ENCODE results near the gene TAC4. TPM values are rescaled to one million over a fixed set of nuclear protein-coding genes. Genes with fewer than 3 reads are reported as not detected.

TAC4 gene
- total and polyA plus RNA-seq, 2 of the 13 experiments (the other 11 are each of a cell fraction or from before 2014, with no cell fraction given): not detected

- BruUV-seq (replicated peaks): TSS peak; percentile 88
- TF ChIP-seq NKX3-1 (CRISPR knock-in tag; IDR thresholded peaks at IDR 0.05) (no peak; the same call in 1 of the 2 replicates), ZNF782 (CRISPR knock-in tag; IDR thresholded peaks at IDR 0.05; ENCODE audit: borderline replicate concordance) (peak; percentile 71; the same call in 1 of the 2 replicates), ZKSCAN1 (IDR thresholded peaks at IDR 0.05; ENCODE audit: low read length) (no peak), ZNF282 (IDR thresholded peaks at IDR 0.05; ENCODE audit: partially characterized antibody) (no peak), ZNF562 (CRISPR knock-in tag; IDR thresholded peaks at IDR 0.05; ENCODE audit: borderline replicate concordance) (no peak), CREB1 (IDR thresholded peaks at IDR 0.05) (peak; percentile 97), CREB1 (CRISPR knock-in tag; IDR thresholded peaks at IDR 0.05) (peak; percentile 98), ZNF556 (CRISPR knock-in tag; IDR thresholded peaks at IDR 0.05; ENCODE audit: borderline replicate concordance) (peak; percentile 73; the same call in 1 of the 2 replicates), POGZ (CRISPR knock-in tag; IDR thresholded peaks at IDR 0.05) (peak; percentile 95), ZNF230 (CRISPR knock-in tag; IDR thresholded peaks at IDR 0.05) (peak; percentile 81; the same call in 1 of the 2 replicates), GABPB1 (CRISPR knock-in tag; IDR thresholded peaks at IDR 0.05) (peak; percentile 97), ZMYM3 (CRISPR knock-in tag; IDR thresholded peaks at IDR 0.05) (no peak), CREBL2 (CRISPR knock-in tag; IDR thresholded peaks at IDR 0.05; ENCODE audit: borderline replicate concordance) (no peak), ATAD3A (CRISPR knock-in tag; IDR thresholded peaks at IDR 0.05) (no peak), TFDP2 (CRISPR knock-in tag; IDR thresholded peaks at IDR 0.05) (peak; percentile 91)
- TF ChIP-seq, protein P1, sequence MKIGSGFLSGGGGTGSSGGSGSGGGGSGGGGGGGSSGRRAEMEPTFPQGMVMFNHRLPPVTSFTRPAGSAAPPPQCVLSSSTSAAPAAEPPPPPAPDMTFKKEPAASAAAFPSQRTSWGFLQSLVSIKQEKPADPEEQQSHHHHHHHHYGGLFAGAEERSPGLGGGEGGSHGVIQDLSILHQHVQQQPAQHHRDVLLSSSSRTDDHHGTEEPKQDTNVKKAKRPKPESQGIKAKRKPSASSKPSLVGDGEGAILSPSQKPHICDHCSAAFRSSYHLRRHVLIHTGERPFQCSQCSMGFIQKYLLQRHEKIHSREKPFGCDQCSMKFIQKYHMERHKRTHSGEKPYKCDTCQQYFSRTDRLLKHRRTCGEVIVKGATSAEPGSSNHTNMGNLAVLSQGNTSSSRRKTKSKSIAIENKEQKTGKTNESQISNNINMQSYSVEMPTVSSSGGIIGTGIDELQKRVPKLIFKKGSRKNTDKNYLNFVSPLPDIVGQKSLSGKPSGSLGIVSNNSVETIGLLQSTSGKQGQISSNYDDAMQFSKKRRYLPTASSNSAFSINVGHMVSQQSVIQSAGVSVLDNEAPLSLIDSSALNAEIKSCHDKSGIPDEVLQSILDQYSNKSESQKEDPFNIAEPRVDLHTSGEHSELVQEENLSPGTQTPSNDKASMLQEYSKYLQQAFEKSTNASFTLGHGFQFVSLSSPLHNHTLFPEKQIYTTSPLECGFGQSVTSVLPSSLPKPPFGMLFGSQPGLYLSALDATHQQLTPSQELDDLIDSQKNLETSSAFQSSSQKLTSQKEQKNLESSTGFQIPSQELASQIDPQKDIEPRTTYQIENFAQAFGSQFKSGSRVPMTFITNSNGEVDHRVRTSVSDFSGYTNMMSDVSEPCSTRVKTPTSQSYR (CRISPR knock-in tag; IDR thresholded peaks at IDR 0.05; ENCODE audit: borderline replicate concordance): no peak
Measured at GRCh38 chr17:49788478-49789242, 59.2 kb downstream of the TAC4 start, which contains the start of gene KAT7. KAT7 (plus strand) TSS chr17:49788681; CDS start chr17:49788835, 154 bp downstream.

More at GRCh38 chr17:49788478-49789242, 59.2 kb downstream of the TAC4 start, which contains the start of gene KAT7:
- Histone ChIP-seq H3K4me2 (ENCODE audit: low read depth, low read length) (peak within 1 kb of the TSS; percentile 93), H3K27me3 (ENCODE audit: control insufficient read depth in 1 of 2, insufficient read depth in 2 of 2, low read length in 2 of 2) (no peaks in the 10 kb centered on the region), H3K9me3 (ENCODE audit: low read length) (no peaks in the 10 kb centered on the region), H3K36me3 (replicated peaks in 1 of 2; ENCODE audit: control insufficient read depth in 1 of 2, insufficient read depth in 2 of 2, low read length in 2 of 2) (peaks cover 16 to 29% of the 10 kb centered on the region in 2 experiments), H3K27ac (ENCODE audit: extremely low read length, insufficient read depth, low read length) (peak within 1 kb of the TSS; percentile 98), H2AFZ (ENCODE audit: low read length) (no peak within 1 kb of the TSS), H3K4me3 (replicated peaks in 1 of 3; ENCODE audit: insufficient read depth in 1 of 3, low read depth in 2 of 3, low read length in 3 of 3) (peak within 1 kb of the TSS; percentile 82 to 100 (median 97)), H3K79me2 (ENCODE audit: insufficient read depth, low read length) (peaks cover 44% of the 10 kb centered on the region), H3K9ac (ENCODE audit: insufficient read depth, low read depth, low read length) (peak within 1 kb of the TSS; percentile 100), H3K4me1 (ENCODE audit: insufficient read depth, low read length) (peaks cover 26% of the 10 kb centered on the region), H4K20me1 (ENCODE audit: insufficient read depth, low read length) (peaks cover 21% of the 10 kb centered on the region)
- ChIA-PET CTCF (ENCODE audit: low intra/inter-chr PET ratio, low total read pairs) (interaction anchor here (1.2 kb wide), 1 partner anchor 221 kb away, joined by 3 read pairs; no protein-coding TSS in a partner anchor), POLR2A (interaction anchor here (0.7 to 3.7 kb wide), 18 partner anchors 10 to 904 kb away, joined by 3 to 63 read pairs (median 4); partner anchors contain the start of genes FAM117A, PHB1, SLC35B1 and SPOP)
- intact Hi-C loops (cut with micrococcal nuclease; ENCODE audit: unreplicated experiment) (loop anchor here (1.0 kb wide), 2 partner anchors 24 to 80 kb away; partner anchors contain the start of gene FAM117A), in situ Hi-C loops (cut with HindIII; ENCODE audit: extremely low pct_ligation_motif_present, low pct_unique_long_range_greater_than_20kb) (loop anchor here (5.0 kb wide), 1 partner anchor 221 kb away; no protein-coding TSS in a partner anchor)
- WGBS (ENCODE audit: low lambda C conversion rate): under 1% methylated on average over 40 of the region's 59 CpGs
- ATAC-seq: peak; percentile 98
- FAIRE-seq: peak; percentile 98
- DNase-seq (ENCODE audit: low spot score): peak; percentile 99

Data from HepG2 (cell line).